Subcutaneous abdominal adipose tissue (tissue), 5 donors: ENCODE measurements around the gene MARCHF3.
"Not testable (repeated sequence)": the region's sequence is repeated elsewhere in the genome, so short reads cannot be mapped to it uniquely, and the experiment has no call there.

ENCODE experiments used
- H3K27ac ChIP-seq: one replicate; pipeline ENCODE4 v1.7.0; 2013; ENCODE audit warnings: low read depth, mild to moderate bottlenecking, inconsistent platforms, low read length, moderate library complexity
- H3K27me3 ChIP-seq, 5 donors: one replicate each; pipeline ENCODE4 v1.7.0; 2013; ENCODE audit warnings: low read length in 5 of 5, inconsistent platforms in 1 of 5; ENCODE audit not compliant: control insufficient read depth in 5 of 5, insufficient read depth in 4 of 5
- H3K36me3 ChIP-seq, 5 donors: one replicate each; pipeline ENCODE4 v1.7.0; 2013; ENCODE audit warnings: low read length in 5 of 5; ENCODE audit not compliant: control insufficient read depth in 5 of 5, insufficient read depth in 5 of 5
- H3K4me1 ChIP-seq, 5 donors: one replicate each; pipeline ENCODE4 v1.7.0; 2013; ENCODE audit warnings: low read length in 5 of 5, mild to moderate bottlenecking in 3 of 5, moderate library complexity in 1 of 5; ENCODE audit not compliant: control insufficient read depth in 5 of 5, insufficient read depth in 5 of 5
- H3K4me3 ChIP-seq, 5 donors: one replicate each; pipeline ENCODE4 v1.7.0; 2013; ENCODE audit warnings: low read length in 5 of 5, low read depth in 1 of 5
- H3K9ac ChIP-seq, 5 donors: one replicate each; pipeline ENCODE4 v1.7.0; 2013; ENCODE audit warnings: low read length in 5 of 5, mild to moderate bottlenecking in 4 of 5, moderate library complexity in 3 of 5
- H3K9me3 ChIP-seq, 5 donors: one replicate each; pipeline ENCODE4 v1.7.0; 2013; ENCODE audit warnings: low read length in 5 of 5; ENCODE audit not compliant: control insufficient read depth in 5 of 5
- donor health status: healthy.
- donor health status: healthy.
- donor health status: healthy.
- donor health status: healthy.
- donor health status: healthy.

MARCHF3 gene

DNA sequence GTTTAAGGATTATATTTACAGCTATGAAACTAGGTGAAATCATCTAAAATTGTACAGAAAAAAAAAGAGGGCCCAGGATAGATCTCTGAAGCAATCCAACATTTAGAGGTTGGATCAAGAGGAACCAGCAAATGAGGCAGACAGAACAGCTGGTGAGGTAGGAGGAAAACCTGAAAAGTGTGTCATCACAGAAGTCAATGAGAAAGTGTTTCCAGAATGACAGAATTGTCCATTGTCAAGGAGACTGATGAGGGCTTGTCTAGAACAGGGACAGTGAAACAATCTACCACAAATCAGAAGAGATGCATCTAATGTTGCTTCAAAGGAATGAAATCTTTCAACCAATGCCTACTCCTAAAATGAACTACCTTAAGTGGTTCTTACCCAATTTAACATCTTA, 36.4 kb upstream of the MARCHF3 start:
- Histone ChIP-seq H3K36me3 (peaks cover 0 to 9% (median 0%) of the 10 kb centered on the region in 5 donors), H3K4me1 (peaks cover 0 to 13% (median 0%) of the 10 kb centered on the region in 5 donors), H3K9me3 (no peaks in the 10 kb centered on the region), H3K27ac (no peak overlapping the region), H3K27me3 (no peaks in the 10 kb centered on the region), H3K4me3 (no peak overlapping the region), H3K9ac (no peak overlapping the region)

DNA sequence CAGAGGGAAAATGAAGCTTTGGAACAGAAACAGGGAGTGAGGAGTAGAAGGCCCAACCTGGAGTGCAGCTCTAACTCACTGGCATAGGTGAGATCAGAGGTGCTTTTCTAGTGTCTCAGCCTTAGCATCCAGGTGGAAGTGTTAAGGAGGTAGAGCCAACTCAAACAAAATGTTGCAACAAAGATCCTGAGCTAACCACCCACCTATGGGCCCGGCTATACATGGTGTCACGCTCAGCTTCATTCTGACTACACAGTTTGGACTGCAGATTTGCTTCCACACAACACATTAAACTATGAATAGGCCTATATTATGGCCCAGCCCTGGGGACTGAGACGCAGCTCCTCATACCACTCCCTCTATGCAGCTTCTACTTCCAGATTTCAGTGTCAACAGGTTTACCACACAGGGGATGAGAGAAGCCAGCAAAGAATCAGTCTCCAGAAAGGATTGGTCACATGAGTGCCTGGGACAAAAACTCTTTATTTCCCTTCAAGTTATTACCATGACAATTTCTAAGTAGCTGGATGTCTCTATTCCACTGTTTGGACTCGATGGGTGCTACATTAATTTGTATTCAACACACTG, 34.0 kb upstream of the MARCHF3 start:
- Histone ChIP-seq H3K27ac (no peak overlapping the region), H3K4me3 (no peak overlapping the region), H3K9ac (no peak overlapping the region), H3K27me3 (no peaks in the 10 kb centered on the region), H3K4me1 (peaks cover 0 to 2% (median 0%) of the 10 kb centered on the region in 5 donors), H3K9me3 (no peaks in the 10 kb centered on the region), H3K36me3 (peaks cover 0 to 9% (median 0%) of the 10 kb centered on the region in 5 donors)

DNA sequence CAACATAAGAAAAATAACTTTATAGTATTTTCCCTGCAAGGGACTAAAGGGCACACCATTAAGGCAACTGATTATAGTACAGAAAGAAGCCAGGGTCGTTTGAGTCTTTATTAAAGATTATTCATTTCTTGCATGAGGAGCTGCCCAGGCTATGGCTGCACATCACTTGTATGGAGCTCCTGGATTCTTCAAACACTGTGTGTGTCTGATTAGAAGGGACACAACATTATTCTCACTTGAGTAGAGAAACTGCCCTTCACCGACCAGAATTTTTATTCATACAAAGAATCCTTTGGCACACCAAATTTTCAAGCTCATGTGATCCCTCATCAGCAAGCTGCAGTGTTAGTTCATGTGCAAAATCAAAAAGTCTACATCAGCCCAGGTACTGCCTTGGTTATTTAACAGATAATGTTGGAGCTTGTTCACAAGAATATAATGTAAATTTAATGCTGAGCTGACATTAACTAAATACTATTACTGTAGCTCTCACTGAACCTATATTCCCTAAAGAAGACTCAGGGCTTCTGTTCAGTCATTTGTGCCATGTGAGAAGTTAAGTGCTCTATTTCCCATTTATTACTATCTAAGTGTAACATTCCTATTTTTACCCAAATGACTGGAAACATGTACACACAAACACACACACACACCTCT, 33.0 kb upstream of the MARCHF3 start:
- no peaks in the 10 kb centered on the region for H3K27me3 ChIP-seq
- no peak overlapping the region for H3K4me3 ChIP-seq
- no peak overlapping the region for H3K9ac ChIP-seq
- H3K36me3 ChIP-seq, result peaks cover 0 to 9% (median 0%) of the 10 kb centered on the region in 5 donors
- no peaks in the 10 kb centered on the region for H3K4me1 ChIP-seq
- H3K9me3 ChIP-seq, result no peaks in the 10 kb centered on the region
- H3K27ac ChIP-seq, result no peak overlapping the region

GRCh38 chr5:127061956-127062355, 31.6 kb upstream of the MARCHF3 start:
- Histone ChIP-seq H3K27me3 (no peaks in the 10 kb centered on the region), H3K9me3 (no peaks in the 10 kb centered on the region), H3K36me3 (peaks cover 0 to 12% (median 0%) of the 10 kb centered on the region in 5 donors), H3K9ac (no peak overlapping the region), H3K27ac (no peak overlapping the region), H3K4me3 (no peak overlapping the region), H3K4me1 (no peaks in the 10 kb centered on the region)

DNA sequence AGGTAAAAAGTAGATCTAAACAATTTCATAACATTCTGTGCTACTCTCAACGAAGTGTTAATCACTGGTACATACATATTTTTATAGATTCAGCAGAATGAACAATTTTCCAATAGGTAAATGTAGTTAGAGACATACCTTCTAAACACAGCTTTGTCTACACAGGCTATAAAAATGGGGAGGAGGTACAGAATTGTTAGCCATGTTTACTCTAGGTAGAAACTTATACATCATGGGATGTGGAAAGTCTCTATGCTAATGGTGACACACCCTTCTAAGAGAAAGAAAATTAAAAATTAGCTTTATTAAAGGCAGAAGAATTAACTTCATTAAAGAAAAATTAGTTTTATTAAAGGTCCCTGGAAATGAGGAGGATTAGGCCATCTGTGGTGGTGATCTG, 31.2 kb upstream of the MARCHF3 start:
- Histone ChIP-seq H3K4me3 (no peak overlapping the region), H3K36me3 (peaks cover 0 to 15% (median 0%) of the 10 kb centered on the region in 5 donors), H3K9ac (no peak overlapping the region), H3K27ac (no peak overlapping the region), H3K9me3 (no peaks in the 10 kb centered on the region), H3K4me1 (no peaks in the 10 kb centered on the region), H3K27me3 (no peaks in the 10 kb centered on the region)

GRCh38 chr5:127060470-127060985, 30.2 kb upstream of the MARCHF3 start:
- H3K9ac ChIP-seq, result no peak overlapping the region
- H3K36me3 ChIP-seq, result peaks cover 0 to 14% (median 3%) of the 10 kb centered on the region in 5 donors
- no peak overlapping the region for H3K4me3 ChIP-seq
- H3K4me1 ChIP-seq, result no peaks in the 10 kb centered on the region
- no peaks in the 10 kb centered on the region for H3K9me3 ChIP-seq
- no peak overlapping the region for H3K27ac ChIP-seq
- H3K27me3 ChIP-seq, result no peaks in the 10 kb centered on the region

GRCh38 chr5:127056896-127057295, 26.5 kb upstream of the MARCHF3 start:
- Histone ChIP-seq H3K4me1 (no peaks in the 10 kb centered on the region), H3K9me3 (no peaks in the 10 kb centered on the region), H3K36me3 (peaks cover 0 to 14% (median 3%) of the 10 kb centered on the region in 5 donors), H3K27ac (no peak overlapping the region), H3K4me3 (no peak overlapping the region), H3K27me3 (no peaks in the 10 kb centered on the region), H3K9ac (no peak overlapping the region)

DNA sequence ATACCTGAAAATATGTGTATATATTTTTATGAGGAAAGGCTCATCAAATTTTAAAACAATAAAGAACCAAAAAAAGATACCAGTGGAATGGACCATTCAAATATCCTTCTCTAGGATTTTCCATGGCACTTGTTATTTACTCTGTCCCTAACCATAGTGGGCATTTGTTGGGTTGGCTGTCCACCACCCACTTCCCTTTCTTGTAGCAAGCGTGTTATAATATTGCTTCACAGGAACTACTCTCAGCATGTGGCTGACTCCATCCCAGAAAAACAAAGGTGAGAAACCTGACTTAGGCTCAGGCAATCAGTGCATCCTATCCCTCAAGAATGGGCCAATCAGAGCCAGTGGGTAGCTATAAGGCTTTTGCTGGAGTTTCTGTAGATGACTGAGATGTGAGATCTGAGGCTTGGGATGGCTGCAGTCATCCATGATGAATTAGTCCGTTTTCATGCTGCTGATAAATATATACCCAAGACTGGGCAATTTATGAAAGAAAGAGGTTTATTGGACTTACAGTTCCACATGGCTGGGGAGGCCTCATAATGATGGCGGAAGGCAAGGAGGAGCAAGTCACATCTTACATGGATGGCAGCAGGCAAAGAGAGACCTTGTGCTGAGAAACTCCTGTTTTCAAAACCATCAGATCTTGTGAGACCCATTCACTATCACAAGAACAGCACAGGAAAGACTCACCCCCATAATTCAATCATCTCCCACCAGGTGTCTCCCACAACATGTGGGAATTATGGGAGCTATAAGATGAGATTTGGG, 25.7 kb upstream of the MARCHF3 start:
- H3K27ac ChIP-seq, result no peak overlapping the region
- H3K9me3 ChIP-seq, result no peaks in the 10 kb centered on the region
- peaks cover 0 to 20% (median 3%) of the 10 kb centered on the region in 5 donors for H3K36me3 ChIP-seq
- H3K27me3 ChIP-seq, result no peaks in the 10 kb centered on the region
- H3K9ac ChIP-seq, result no peak overlapping the region
- H3K4me1 ChIP-seq, result no peaks in the 10 kb centered on the region
- no peak overlapping the region for H3K4me3 ChIP-seq

DNA sequence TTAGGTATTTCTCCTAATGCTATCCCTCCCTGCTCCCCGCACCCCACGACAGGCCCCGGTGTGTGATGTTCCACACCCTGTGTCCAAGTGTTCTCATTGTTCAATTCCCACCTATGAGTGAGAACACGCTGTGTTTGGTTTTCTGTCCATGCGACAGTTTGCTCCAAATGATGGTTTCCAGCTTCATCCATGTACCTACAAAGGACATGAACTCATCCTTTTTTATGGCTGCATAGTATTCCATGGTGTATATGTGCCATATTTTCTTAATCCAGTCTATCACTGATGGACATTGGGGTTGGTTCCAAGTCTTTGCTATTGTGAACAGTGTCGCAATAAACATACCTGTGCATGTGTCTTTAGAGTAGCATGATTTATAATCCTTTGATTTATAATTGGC, 23.2 kb upstream of the MARCHF3 start:
- not testable (repeated sequence) for H3K4me1 ChIP-seq, H3K9me3 ChIP-seq, H3K27me3 ChIP-seq, H3K9ac ChIP-seq, H3K27ac ChIP-seq, H3K4me3 ChIP-seq
- H3K36me3 ChIP-seq, result peaks cover 0 to 20% (median 3%) of the 10 kb centered on the region in 5 donors

- Histone ChIP-seq H3K9me3 (no peaks in the 10 kb centered on the region), H3K9ac (no peak overlapping the region), H3K36me3 (peaks cover 0 to 20% (median 3%) of the 10 kb centered on the region in 5 donors), H3K4me1 (no peaks in the 10 kb centered on the region), H3K27me3 (no peaks in the 10 kb centered on the region), H3K4me3 (no peak overlapping the region), H3K27ac (no peak overlapping the region)
These were observed 22.7 kb upstream of the MARCHF3 start for GRCh38 chr5:127053049-127053448.
